HEK293 (cell line): Measurements from ENCODE around the gene ACSM2A.

Source experiments
- CTCF ChIA-PET: fragments of 350-600 bp; formaldehyde crosslinking; extraction: SDS; loops from one replicate; lab custom pipeline; 2021; ENCODE audit warnings: antibody characterized with exemption; lab: Yijun Ruan, JAX
- POLR2A ChIA-PET: fragments of 300-600 bp; formaldehyde crosslinking; extraction: SDS; loops from one replicate; lab custom pipeline; 2020; ENCODE audit warnings: antibody characterized with exemption, inconsistent platforms; lab: Yijun Ruan, JAX
- H3K27ac ChIP-seq: fragments of 200-500 bp; sonication (Bioruptor generic); 2 replicates; pipeline ENCODE4 v1.5.1; 2014; ENCODE audit warnings: low read depth, low read length, control low read depth, inconsistent platforms; ENCODE audit errors: extremely low read depth
- H3K36me3 ChIP-seq, 2 experiments: fragments of 200-500 bp in 1 of 2; sonication (Bioruptor generic) in 1 of 2; 1 replicate in 1 of 2; 2 replicates in 1 of 2; pipeline ENCODE4 v1.5.1; 2014 to 2017; ENCODE audit warnings: inconsistent platforms in 2 of 2, low read length in 2 of 2; ENCODE audit not compliant: control insufficient read depth in 2 of 2, insufficient read depth in 1 of 2
- H3K4me1 ChIP-seq: fragments of 200-500 bp; sonication (Bioruptor generic); 2 replicates; pipeline ENCODE4 v1.5.1; 2014; ENCODE audit warnings: mild to moderate bottlenecking, low read length, inconsistent platforms; ENCODE audit not compliant: control insufficient read depth, insufficient read depth
- H3K4me3 ChIP-seq: 2 replicates; pipeline ENCODE4 v1.5.1; 2011; ENCODE audit warnings: low read depth, mild to moderate bottlenecking, control low read depth, low read length, moderate library complexity
- H3K9me3 ChIP-seq: fragments of 200-500 bp; sonication (Bioruptor generic); 2 replicates; pipeline ENCODE4 v1.5.1; 2014; ENCODE audit warnings: low read depth, low read length, inconsistent platforms; ENCODE audit not compliant: control insufficient read depth, insufficient read depth
- KLF1 ChIP-seq: fragments of 450-650 bp; formaldehyde crosslinking; IDR thresholded peaks from 2 replicates; pipeline ENCODE4 v1.5.1; 2016; ENCODE audit warnings: missing biosample characterization, missing genetic modification characterization
- KLF7 ChIP-seq: fragments of 450-650 bp; formaldehyde crosslinking; IDR thresholded peaks from 2 replicates; pipeline ENCODE4 v1.5.1; 2016; ENCODE audit warnings: missing biosample characterization, missing genetic modification characterization, borderline replicate concordance
- PRDM6 ChIP-seq: fragments of 450-650 bp; formaldehyde crosslinking; IDR thresholded peaks from 2 replicates; pipeline ENCODE4 v1.5.1; 2017; ENCODE audit warnings: missing biosample characterization, missing genetic modification characterization
- REST ChIP-seq: fragments of 450-650 bp; formaldehyde crosslinking; IDR thresholded peaks from 2 replicates; pipeline ENCODE4 v1.5.1; 2016; ENCODE audit warnings: missing biosample characterization, missing genetic modification characterization
- WT1 ChIP-seq: fragments of 450-650 bp; formaldehyde crosslinking; IDR thresholded peaks from 2 replicates; pipeline ENCODE4 v1.5.1; 2016; ENCODE audit warnings: missing biosample characterization, missing genetic modification characterization
- ZBTB11 ChIP-seq: fragments of 450-650 bp; formaldehyde crosslinking; conservative IDR thresholded peaks from 2 replicates; pipeline ENCODE4 v1.5.1; 2016; ENCODE audit warnings: low read depth, missing biosample characterization, missing genetic modification characterization
- ZBTB20 ChIP-seq: fragments of 450-650 bp; formaldehyde crosslinking; IDR thresholded peaks from 2 replicates; pipeline ENCODE4 v1.5.1; 2016; ENCODE audit warnings: missing biosample characterization, missing genetic modification characterization
- ZBTB49 ChIP-seq: fragments of 450-650 bp; formaldehyde crosslinking; IDR thresholded peaks from 2 replicates; pipeline ENCODE4 v1.5.1; 2016; ENCODE audit warnings: missing biosample characterization, missing genetic modification characterization, low read depth
- ZBTB8A ChIP-seq: fragments of 450-650 bp; formaldehyde crosslinking; IDR thresholded peaks from 2 replicates; pipeline ENCODE4 v1.5.1; 2016; ENCODE audit warnings: missing biosample characterization, missing genetic modification characterization
- ZFP41 ChIP-seq: fragments of 450-650 bp; formaldehyde crosslinking; IDR thresholded peaks from 2 replicates; pipeline ENCODE4 v1.5.1; 2016; ENCODE audit warnings: missing biosample characterization, missing genetic modification characterization, borderline replicate concordance
- ZNF10 ChIP-seq: fragments of 450-650 bp; formaldehyde crosslinking; IDR thresholded peaks from 2 replicates; pipeline ENCODE4 v1.5.1; 2017; ENCODE audit warnings: missing biosample characterization, missing genetic modification characterization
- ZNF175 ChIP-seq: fragments of 450-650 bp; formaldehyde crosslinking; IDR thresholded peaks from 2 replicates; pipeline ENCODE4 v1.5.1; 2016; ENCODE audit warnings: missing biosample characterization, missing genetic modification characterization
- ZNF239 ChIP-seq: fragments of 450-650 bp; formaldehyde crosslinking; IDR thresholded peaks from 2 replicates; pipeline ENCODE4 v1.5.1; 2016; ENCODE audit warnings: missing biosample characterization, missing genetic modification characterization
- ZNF37A ChIP-seq: fragments of 450-650 bp; IDR thresholded peaks from 2 replicates; pipeline ENCODE4 v1.5.1; 2018; ENCODE audit warnings: missing biosample characterization, missing genetic modification characterization
- ZNF398 ChIP-seq: fragments of 450-650 bp; formaldehyde crosslinking; IDR thresholded peaks from 2 replicates; pipeline ENCODE4 v1.5.1; 2017; ENCODE audit warnings: missing biosample characterization, missing genetic modification characterization
- ZNF513 ChIP-seq: fragments of 450-650 bp; IDR thresholded peaks from 2 replicates; pipeline ENCODE4 v1.5.1; 2018; ENCODE audit warnings: missing biosample characterization, missing genetic modification characterization
- ZNF555 ChIP-seq: fragments of 450-650 bp; formaldehyde crosslinking; conservative IDR thresholded peaks from 2 replicates; pipeline ENCODE4 v1.5.1; 2017; ENCODE audit warnings: missing biosample characterization, mild to moderate bottlenecking, missing genetic modification characterization, inconsistent platforms
- ZNF571 ChIP-seq: fragments of 450-650 bp; formaldehyde crosslinking; IDR thresholded peaks from 2 replicates; pipeline ENCODE4 v1.5.0; 2017; ENCODE audit warnings: missing biosample characterization, missing genetic modification characterization
- ZNF785 ChIP-seq: fragments of 450-650 bp; formaldehyde crosslinking; IDR thresholded peaks from 2 replicates; pipeline ENCODE4 v1.5.1; 2016; ENCODE audit warnings: missing biosample characterization, missing genetic modification characterization
- ZNF792 ChIP-seq: fragments of 450-650 bp; formaldehyde crosslinking; IDR thresholded peaks from 2 replicates; pipeline ENCODE4 v1.5.1; 2016; ENCODE audit warnings: missing biosample characterization, missing genetic modification characterization
- ZNF830 ChIP-seq: fragments of 450-650 bp; IDR thresholded peaks from 2 replicates; pipeline ENCODE4 v1.5.0; 2018; ENCODE audit warnings: missing biosample characterization, missing genetic modification characterization, low read depth, mild to moderate bottlenecking, moderate library complexity

The ACSM2A gene

GRCh38 chr16:20517149-20517548 is 65.8 kb downstream of the ACSM2A start (continued):
- TF ChIP-seq REST (tag by site-specific recombination) (no peak), ZNF555 (tag by site-specific recombination) (no peak), ZFP41 (no peak), KLF7 (tag by site-specific recombination) (no peak), ZNF239 (tag by site-specific recombination) (no peak)

GRCh38 chr16:20519231-20519630 is 67.9 kb downstream of the ACSM2A start:
- no peaks in the 10 kb centered on the region for H3K4me1 ChIP-seq
- TF ChIP-seq ZNF10, result no peak
- TF ChIP-seq ZNF792 (tag by site-specific recombination), result no peak
- TF ChIP-seq ZNF398 (tag by site-specific recombination), result no peak
- TF ChIP-seq ZNF175, result no peak
- TF ChIP-seq ZBTB49 (tag by site-specific recombination), result no peak
- no peak for TF ChIP-seq ZNF37A (tag by site-specific recombination)
- no peak for TF ChIP-seq ZBTB8A (tag by site-specific recombination)
- no peak for TF ChIP-seq ZNF785
- no peak for TF ChIP-seq ZNF830 (tag by site-specific recombination)
- no peak for TF ChIP-seq WT1 (tag by site-specific recombination)
- TF ChIP-seq ZNF571, result no peak
- no peak for TF ChIP-seq KLF1 (tag by site-specific recombination)
- TF ChIP-seq ZBTB20 (tag by site-specific recombination), result no peak
- TF ChIP-seq PRDM6 (tag by site-specific recombination), result no peak
- no peak for TF ChIP-seq ZNF513
- no peak for TF ChIP-seq ZBTB11 (tag by site-specific recombination)
- CTCF ChIA-PET, result no interaction called here
- H3K4me3 ChIP-seq, result no peak overlapping the region
- H3K9me3 ChIP-seq, result no peaks in the 10 kb centered on the region
- POLR2A ChIA-PET, result no interaction called here
- H3K27ac ChIP-seq, result no peak overlapping the region
- no peaks in the 10 kb centered on the region for H3K36me3 ChIP-seq
